ENCODE data around the gene OFD1. TPM values are rescaled to one million over a fixed set of nuclear protein-coding genes. Genes with fewer than 3 reads are reported as not detected.

OFD1 gene
- 10 to 100 TPM in 3 of 6 experiments, 1 to 10 TPM in 3; 6.5 to 12.4 (median 10.5) TPM for total RNA-seq
- long read RNA-seq, partial matches to known transcripts = 1 of 1 reads
- long read RNA-seq, other reads (novel, unspliced or antisense) = 0 of 1 reads

GRCh38 chrX:13734278-13735172 lies at the start of gene OFD1, which contains the start of gene TRAPPC2:
Gene OFD1, plus strand, starts transcription at chrX:13734748. Its CDS starts 324 bp downstream, at chrX:13735072.
Gene TRAPPC2, minus strand, starts transcription at chrX:13734620. Its CDS starts 14,657 bp downstream, at chrX:13719963.
- Histone ChIP-seq H3K9me3 (no peaks in the 10 kb centered on the region), H3K36me3 (peaks cover 0 to 7% (median 0%) of the 10 kb centered on the region in 4 donors), H3K4me3 (peak within 1 kb of the TSS; percentile 72 to 90 (median 80)), H3K27me3 (no peaks in the 10 kb centered on the region), H3K27ac (peak within 1 kb of the TSS; percentile 76 to 90 (median 87)), H3K4me1 (peaks cover 0 to 5% (median 0%) of the 10 kb centered on the region in 4 donors)
- ATAC-seq = peak; percentile 97 to 100 (median 99)
- peak; percentile 89 to 94 (median 91) for DNase-seq
- intact Hi-C loops (cut with DNase I) = no loop called here
- WGBS (ENCODE audit: insufficient coverage, low coverage, low lambda C conversion rate, missing lambda C conversion rate) = 2% methylated on average over 17 of the region's 75 CpGs
- TF ChIP-seq CTCF (IDR thresholded peaks at IDR 0.05) = no peak
- peak; percentile 97 for TF ChIP-seq POLR2A (IDR thresholded peaks at IDR 0.05)

- DNase-seq (no peak), ATAC-seq (no peak)
- Histone ChIP-seq H3K9me3 (no peaks in the 10 kb centered on the region), H3K27me3 (peaks cover 0 to under 1% of the 10 kb centered on the region in 2 donors), H3K36me3 (no peaks in the 10 kb centered on the region), H3K27ac (no peak overlapping the region), H3K4me3 (no peak overlapping the region), H3K4me1 (peaks cover 0 to under 1% (median 0%) of the 10 kb centered on the region in 4 donors)
- TF ChIP-seq CTCF (IDR thresholded peaks at IDR 0.05) (no peak), POLR2A (IDR thresholded peaks at IDR 0.05) (no peak)
- 19% methylated on average over 3 of the region's 3 CpGs for WGBS (ENCODE audit: insufficient coverage, low coverage, low lambda C conversion rate, missing lambda C conversion rate)
- intact Hi-C loops (cut with DNase I) = no loop called here
Observed at GRCh38 chrX:13685126-13685763, 49.3 kb upstream of the OFD1 start.

GRCh38 chrX:13687203-13687602 lies 47.3 kb upstream of the OFD1 start:
- Histone ChIP-seq H3K36me3 (no peaks in the 10 kb centered on the region), H3K4me3 (no peak overlapping the region), H3K27ac (no peak overlapping the region), H3K9me3 (no peaks in the 10 kb centered on the region), H3K27me3 (peaks cover 0 to 3% of the 10 kb centered on the region in 2 donors), H3K4me1 (peaks cover 0 to 6% (median 0%) of the 10 kb centered on the region in 4 donors)
- no peak for TF ChIP-seq CTCF (IDR thresholded peaks at IDR 0.05)
- no peak for TF ChIP-seq POLR2A (IDR thresholded peaks at IDR 0.05)
- DNase-seq (no peak), ATAC-seq (no peak)
- intact Hi-C loops (cut with DNase I) = no loop called here
- WGBS (ENCODE audit: insufficient coverage, low coverage, low lambda C conversion rate, missing lambda C conversion rate) = 43% methylated on average over 1 of the region's 1 CpG

GRCh38 chrX:13688384-13688957 lies 46.1 kb upstream of the OFD1 start:
- no peak for TF ChIP-seq CTCF (IDR thresholded peaks at IDR 0.05)
- no peak for TF ChIP-seq POLR2A (IDR thresholded peaks at IDR 0.05)
- Histone ChIP-seq H3K9me3 (no peaks in the 10 kb centered on the region), H3K4me3 (peak overlapping the region; percentile 59 to 71 (median 60)), H3K27me3 (peaks cover 0 to 3% of the 10 kb centered on the region in 2 donors), H3K36me3 (no peaks in the 10 kb centered on the region), H3K27ac (peak overlapping the region; percentile 89 to 94 (median 90)), H3K4me1 (peaks cover 0 to 11% (median 0%) of the 10 kb centered on the region in 4 donors)
- ATAC-seq = peak in 1 of 4 donors; percentile 6
- WGBS (ENCODE audit: insufficient coverage, low coverage, low lambda C conversion rate, missing lambda C conversion rate) = 15% methylated on average over 13 of the region's 13 CpGs
- intact Hi-C loops (cut with DNase I) = no loop called here
- DNase-seq = no peak

All from right lobe of liver (tissue), 6 donors.